ENCODE data around the gene FAF1. TPM values are rescaled to one million over a fixed set of nuclear protein-coding genes. Genes with fewer than 3 reads are reported as not detected.

FAF1 gene
- total and polyA plus RNA-seq, 9 of the 15 experiments (the other 6 are each of a cell fraction or from before 2014, with no cell fraction given): 48.7 to 225 (median 118) TPM

GRCh38 chr1:50812346-50812745 is 147.7 kb downstream of the FAF1 start (continued):
- TF ChIP-seq CHD7 (IDR thresholded peaks at IDR 0.05; ENCODE audit: low read depth, low read length) (no peak), SRSF1 (IDR thresholded peaks at IDR 0.05; ENCODE audit: low read depth, low read length) (no peak), CAMTA2 (CRISPR knock-in tag; conservative IDR thresholded peaks at IDR 0.05) (no peak), YBX1 (IDR thresholded peaks at IDR 0.05) (no peak), TCF7L2 (IDR thresholded peaks at IDR 0.05; ENCODE audit: low read depth, low read length) (no peak), THAP7 (CRISPR knock-in tag; IDR thresholded peaks at IDR 0.05) (no peak), TSHZ1 (CRISPR knock-in tag; IDR thresholded peaks at IDR 0.05) (no peak), ATF1 (CRISPR knock-in tag; IDR thresholded peaks at IDR 0.05) (no peak), ATF1 (tag; IDR thresholded peaks at IDR 0.05) (no peak), ZNF146 (CRISPR knock-in tag; IDR thresholded peaks at IDR 0.05; ENCODE audit: unreplicated experiment) (no peak), ZNF639 (CRISPR knock-in tag; conservative IDR thresholded peaks at IDR 0.05 in 1 of 2, IDR thresholded peaks at IDR 0.05 in 1 of 2) (no peak)

Measured in K562 (cell line).